Measurements from ENCODE around the gene KBTBD2. TPM values are rescaled to one million over a fixed set of nuclear protein-coding genes. Genes with fewer than 3 reads are reported as not detected.

The KBTBD2 gene
- total and polyA plus RNA-seq, 2 donors (not counting 1 experiment from before 2014, with no cell fraction given): 38.9 to 62.1 TPM

DNA sequence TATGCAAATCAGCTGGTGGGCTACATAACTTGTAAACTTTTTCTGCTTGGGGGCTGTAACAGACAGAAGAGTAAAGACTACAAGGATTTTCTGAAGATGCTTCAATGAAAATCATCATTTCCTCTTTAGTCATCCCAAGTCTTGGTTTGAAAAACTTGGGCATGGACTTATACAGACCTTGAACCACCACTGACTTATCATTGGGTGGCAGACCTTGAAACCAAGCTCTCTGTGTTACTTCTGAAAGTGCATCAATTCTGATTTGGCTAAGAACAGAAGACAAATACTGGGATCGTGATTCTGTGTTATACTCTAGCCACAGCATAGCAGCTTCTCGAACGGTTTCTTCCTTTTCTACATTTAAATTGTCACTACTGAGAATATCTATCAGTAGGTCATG is 21.3 kb downstream of the KBTBD2 start:
- Mint-ChIP-seq H3K9me3 (ENCODE audit: insufficient read depth) (peaks cover 7% of the 10 kb centered on the region), H3K27me3 (no peaks in the 10 kb centered on the region), H3K27ac (no peak overlapping the region), H3K4me1 (peaks cover 7% of the 10 kb centered on the region), H3K4me3 (no peak overlapping the region)
- ATAC-seq (ENCODE audit: low read depth): no peak
- Histone ChIP-seq H3K79me2 (ENCODE audit: control insufficient read depth, insufficient read depth, low read length) (peaks cover 50% of the 10 kb centered on the region), H3K27me3 (replicated peaks in 1 of 4; ENCODE audit: control extremely low read depth in 1 of 4, control insufficient read depth in 3 of 4, insufficient read depth in 4 of 4, low read length in 3 of 4) (no peaks in the 10 kb centered on the region), H4K20me1 (ENCODE audit: control insufficient read depth, insufficient read depth, low read length, poor library complexity, severe bottlenecking) (peaks cover 41% of the 10 kb centered on the region), H2AFZ (ENCODE audit: insufficient read depth, low read depth, low read length, poor library complexity, severe bottlenecking) (no peak overlapping the region), H3K4me2 (replicated peaks; ENCODE audit: low read depth, low read length, poor library complexity, severe bottlenecking) (no peak overlapping the region), H3K27ac (ENCODE audit: low read length in 2 of 2) (no peak overlapping the region), H3K4me1 (ENCODE audit: control insufficient read depth in 2 of 2, insufficient read depth in 2 of 2, low read length in 2 of 2) (no peaks in the 10 kb centered on the region), H3K9me3 (ENCODE audit: control extremely low read depth in 1 of 3, control insufficient read depth in 2 of 3, insufficient read depth in 1 of 3, low read length in 2 of 3) (peaks cover 0 to 6% (median 4%) of the 10 kb centered on the region in 3 donors), H3K4me3 (ENCODE audit: control extremely low read depth in 1 of 5, extremely low read depth in 1 of 5, insufficient read depth in 1 of 5, low read depth in 2 of 5, low read length in 4 of 5) (no peak overlapping the region), H3K36me3 (replicated peaks in 1 of 2; ENCODE audit: control extremely low read depth in 1 of 2, control insufficient read depth in 1 of 2, extremely low read depth in 1 of 2, insufficient read depth in 2 of 2, low read length in 1 of 2) (peaks cover 9 to 69% of the 10 kb centered on the region in 2 experiments), H3K9ac (ENCODE audit: low read length) (no peak overlapping the region)
- intact Hi-C loops (cut with micrococcal nuclease): no loop called here
- no peak for DNase-seq
- POLR2A ChIA-PET: no interaction called here
- WGBS (ENCODE audit: insufficient coverage): 100% methylated on average over 2 of the region's 3 CpGs
- CTCF ChIA-PET: no interaction called here
- no peak for TF ChIP-seq EZH2 (IDR thresholded peaks at IDR 0.05; ENCODE audit: borderline replicate concordance, insufficient read depth, low read depth, low read length, poor library complexity, severe bottlenecking)
- TF ChIP-seq, protein P1, sequence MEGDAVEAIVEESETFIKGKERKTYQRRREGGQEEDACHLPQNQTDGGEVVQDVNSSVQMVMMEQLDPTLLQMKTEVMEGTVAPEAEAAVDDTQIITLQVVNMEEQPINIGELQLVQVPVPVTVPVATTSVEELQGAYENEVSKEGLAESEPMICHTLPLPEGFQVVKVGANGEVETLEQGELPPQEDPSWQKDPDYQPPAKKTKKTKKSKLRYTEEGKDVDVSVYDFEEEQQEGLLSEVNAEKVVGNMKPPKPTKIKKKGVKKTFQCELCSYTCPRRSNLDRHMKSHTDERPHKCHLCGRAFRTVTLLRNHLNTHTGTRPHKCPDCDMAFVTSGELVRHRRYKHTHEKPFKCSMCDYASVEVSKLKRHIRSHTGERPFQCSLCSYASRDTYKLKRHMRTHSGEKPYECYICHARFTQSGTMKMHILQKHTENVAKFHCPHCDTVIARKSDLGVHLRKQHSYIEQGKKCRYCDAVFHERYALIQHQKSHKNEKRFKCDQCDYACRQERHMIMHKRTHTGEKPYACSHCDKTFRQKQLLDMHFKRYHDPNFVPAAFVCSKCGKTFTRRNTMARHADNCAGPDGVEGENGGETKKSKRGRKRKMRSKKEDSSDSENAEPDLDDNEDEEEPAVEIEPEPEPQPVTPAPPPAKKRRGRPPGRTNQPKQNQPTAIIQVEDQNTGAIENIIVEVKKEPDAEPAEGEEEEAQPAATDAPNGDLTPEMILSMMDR (IDR thresholded peaks at IDR 0.05): no peak

DNA sequence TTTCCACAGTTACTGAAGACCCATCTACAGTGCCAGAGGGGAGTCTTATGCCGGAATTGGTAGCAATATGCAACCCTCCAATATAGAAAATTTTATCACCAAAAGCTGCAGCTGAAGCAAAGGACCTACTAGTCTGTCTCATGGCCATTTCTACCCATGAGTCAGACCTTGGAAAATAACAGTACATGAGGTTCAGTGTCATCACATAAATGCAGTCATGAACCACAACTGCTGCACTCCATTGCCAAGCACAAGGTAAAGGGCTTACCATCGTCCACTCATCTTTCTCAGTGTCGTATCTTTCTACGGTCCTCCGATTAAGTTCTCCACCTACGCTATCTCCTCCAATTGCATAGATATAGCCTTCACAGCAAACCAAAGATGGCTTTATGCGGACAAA is 21.8 kb downstream of the KBTBD2 start:
- H3K4me2 ChIP-seq (replicated peaks; ENCODE audit: low read depth, low read length, poor library complexity, severe bottlenecking): no peak overlapping the region
- WGBS (ENCODE audit: insufficient coverage): 91% methylated on average over 5 of the region's 7 CpGs
- H3K27ac Mint-ChIP-seq: no peak overlapping the region
- ChIA-PET CTCF (no interaction called here), POLR2A (no interaction called here)
- no peaks in the 10 kb centered on the region for H3K27me3 Mint-ChIP-seq
- ATAC-seq (ENCODE audit: low read depth) (no peak), DNase-seq (no peak)
- H3K9ac ChIP-seq (ENCODE audit: low read length): no peak overlapping the region
- H3K9me3 ChIP-seq (ENCODE audit: control extremely low read depth in 1 of 3, control insufficient read depth in 2 of 3, insufficient read depth in 1 of 3, low read length in 2 of 3): peaks cover 0 to 9% (median 9%) of the 10 kb centered on the region in 3 donors
- peaks cover 35% of the 10 kb centered on the region for H4K20me1 ChIP-seq (ENCODE audit: control insufficient read depth, insufficient read depth, low read length, poor library complexity, severe bottlenecking)
- peaks cover 5% of the 10 kb centered on the region for H3K4me1 Mint-ChIP-seq
- no peaks in the 10 kb centered on the region for H3K4me1 ChIP-seq (ENCODE audit: control insufficient read depth in 2 of 2, insufficient read depth in 2 of 2, low read length in 2 of 2)
- H3K27me3 ChIP-seq (replicated peaks in 1 of 4; ENCODE audit: control extremely low read depth in 1 of 4, control insufficient read depth in 3 of 4, insufficient read depth in 4 of 4, low read length in 3 of 4): no peaks in the 10 kb centered on the region
- H3K4me3 Mint-ChIP-seq: no peak overlapping the region
- peaks cover 9 to 65% of the 10 kb centered on the region in 2 experiments for H3K36me3 ChIP-seq (replicated peaks in 1 of 2; ENCODE audit: control extremely low read depth in 1 of 2, control insufficient read depth in 1 of 2, extremely low read depth in 1 of 2, insufficient read depth in 2 of 2, low read length in 1 of 2)
- intact Hi-C loops (cut with micrococcal nuclease): no loop called here
- no peak overlapping the region for H3K27ac ChIP-seq (ENCODE audit: low read length in 2 of 2)
- H3K4me3 ChIP-seq (ENCODE audit: control extremely low read depth in 1 of 5, extremely low read depth in 1 of 5, insufficient read depth in 1 of 5, low read depth in 2 of 5, low read length in 4 of 5): no peak overlapping the region
- H3K9me3 Mint-ChIP-seq (ENCODE audit: insufficient read depth): peaks cover 7% of the 10 kb centered on the region
- H3K79me2 ChIP-seq (ENCODE audit: control insufficient read depth, insufficient read depth, low read length): peaks cover 44% of the 10 kb centered on the region
- H2AFZ ChIP-seq (ENCODE audit: insufficient read depth, low read depth, low read length, poor library complexity, severe bottlenecking): no peak overlapping the region
- TF ChIP-seq, protein P1 (IDR thresholded peaks at IDR 0.05): no peak
- TF ChIP-seq EZH2 (IDR thresholded peaks at IDR 0.05; ENCODE audit: borderline replicate concordance, insufficient read depth, low read depth, low read length, poor library complexity, severe bottlenecking): no peak

All from B cell (primary cell).